HG02798 (cell line): Measurements from ENCODE around the gene WIPF1.
A peak's percentile ranks its signal among the peaks of the same experiment; 100 is the strongest.

Experiments used
- ATAC-seq: cut with Tn5 transposase; IDR thresholded peaks from one replicate; pipeline ENCODE4 v1.9.1; 2021; ENCODE audit warnings: mild to moderate bottlenecking; ENCODE audit not compliant: unreplicated experiment, poor library complexity

WIPF1 gene, protein sequence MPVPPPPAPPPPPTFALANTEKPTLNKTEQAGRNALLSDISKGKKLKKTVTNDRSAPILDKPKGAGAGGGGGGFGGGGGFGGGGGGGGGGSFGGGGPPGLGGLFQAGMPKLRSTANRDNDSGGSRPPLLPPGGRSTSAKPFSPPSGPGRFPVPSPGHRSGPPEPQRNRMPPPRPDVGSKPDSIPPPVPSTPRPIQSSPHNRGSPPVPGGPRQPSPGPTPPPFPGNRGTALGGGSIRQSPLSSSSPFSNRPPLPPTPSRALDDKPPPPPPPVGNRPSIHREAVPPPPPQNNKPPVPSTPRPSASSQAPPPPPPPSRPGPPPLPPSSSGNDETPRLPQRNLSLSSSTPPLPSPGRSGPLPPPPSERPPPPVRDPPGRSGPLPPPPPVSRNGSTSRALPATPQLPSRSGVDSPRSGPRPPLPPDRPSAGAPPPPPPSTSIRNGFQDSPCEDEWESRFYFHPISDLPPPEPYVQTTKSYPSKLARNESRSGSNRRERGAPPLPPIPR

DNA sequence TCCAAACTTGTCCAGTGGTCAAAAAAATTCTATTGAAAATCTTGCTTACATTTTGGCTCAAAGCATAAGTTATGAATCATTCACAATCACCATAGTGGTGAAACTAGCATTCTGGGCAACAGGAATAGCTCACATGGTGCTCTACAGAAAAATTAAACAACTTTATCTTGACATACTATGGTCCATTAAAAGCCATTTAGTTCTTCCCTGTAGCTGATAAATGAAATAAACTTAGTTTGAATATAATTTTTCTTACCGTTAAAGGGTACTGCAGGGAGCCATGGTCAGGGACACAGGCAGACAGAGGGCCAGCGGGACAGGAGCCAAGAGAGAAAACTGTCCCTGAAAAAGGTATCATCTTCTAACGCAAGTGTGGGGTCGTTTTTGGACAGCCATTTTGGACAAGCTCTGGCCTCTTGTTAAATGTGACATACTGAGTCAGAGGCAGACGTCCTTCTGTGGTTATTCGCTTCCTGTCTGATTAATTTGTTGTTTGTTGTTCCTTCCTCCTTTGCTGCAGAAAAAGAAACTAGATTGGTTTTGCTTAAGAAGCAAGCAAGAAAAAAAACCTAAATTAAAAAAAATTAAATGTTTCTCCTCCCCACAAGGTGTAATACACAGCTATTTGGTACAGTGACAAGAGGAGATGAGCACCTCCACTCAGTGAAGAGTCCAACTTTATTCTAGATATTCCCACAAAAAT lies at the start of gene WIPF1:
WIPF1 (minus strand) TSS at position 460 of the 703 bp plus-strand sequence. CDS start 12,231 bp downstream, outside the sequence.
- ATAC-seq: peak; percentile 57

DNA sequence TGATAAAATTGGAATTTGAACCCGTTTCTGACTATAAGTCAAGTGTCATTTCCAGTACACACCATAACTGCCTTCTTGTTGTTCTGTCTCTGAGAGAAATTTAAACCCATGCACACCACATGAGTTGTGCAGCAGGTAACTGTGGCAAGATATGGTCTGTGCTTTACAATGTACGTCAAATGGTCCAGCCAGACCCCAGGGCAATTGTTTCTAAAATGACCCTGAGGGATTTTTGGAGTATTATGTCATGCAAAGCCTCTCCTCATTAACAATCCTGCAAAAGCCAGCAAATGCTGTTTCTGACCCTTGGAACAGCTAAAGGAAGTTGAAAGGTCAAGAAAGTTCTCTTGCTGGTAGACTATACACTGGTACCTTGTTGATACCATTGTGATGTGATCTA lies 47.7 kb upstream of the WIPF1 start:
- ATAC-seq: no peak

DNA sequence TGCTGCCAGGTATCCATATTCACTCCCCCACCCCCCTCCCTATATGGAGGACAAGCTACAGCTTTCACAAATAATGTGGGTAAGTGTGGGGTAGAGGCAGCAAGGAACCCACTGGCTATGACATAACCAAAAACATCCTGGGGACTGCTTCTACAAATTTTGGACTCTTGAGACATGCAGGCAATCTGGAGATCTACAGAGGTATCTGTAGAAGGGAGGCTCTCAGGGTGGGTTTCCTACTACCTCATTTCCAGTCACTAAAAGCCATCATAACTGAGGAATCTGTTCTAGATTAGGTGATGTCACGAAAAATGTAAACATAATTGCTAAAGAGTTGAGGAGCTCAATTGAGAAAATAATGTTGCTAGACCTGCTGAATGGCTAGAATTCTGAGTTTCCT lies 46.8 kb upstream of the WIPF1 start:
- ATAC-seq: no peak

DNA sequence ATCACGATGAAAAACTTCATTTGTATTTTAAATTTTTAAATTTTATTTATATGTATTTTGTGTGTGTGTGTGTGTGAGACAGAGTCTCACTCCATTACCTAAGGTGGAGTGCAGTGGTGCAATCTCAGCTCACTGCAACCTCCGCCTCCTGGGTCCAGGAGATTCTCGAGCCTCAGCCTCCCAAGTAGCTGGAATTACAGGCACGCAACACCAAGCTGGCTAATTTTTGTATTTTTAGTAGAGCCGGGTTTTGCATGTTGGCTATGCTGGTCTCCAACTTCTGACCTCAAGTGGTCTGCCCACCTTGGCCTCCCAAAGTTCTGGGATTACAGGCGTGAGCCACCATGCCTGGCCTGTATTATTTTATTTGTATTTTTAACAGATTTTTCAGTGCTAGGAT lies 45.8 kb upstream of the WIPF1 start:
- ATAC-seq: no peak

DNA sequence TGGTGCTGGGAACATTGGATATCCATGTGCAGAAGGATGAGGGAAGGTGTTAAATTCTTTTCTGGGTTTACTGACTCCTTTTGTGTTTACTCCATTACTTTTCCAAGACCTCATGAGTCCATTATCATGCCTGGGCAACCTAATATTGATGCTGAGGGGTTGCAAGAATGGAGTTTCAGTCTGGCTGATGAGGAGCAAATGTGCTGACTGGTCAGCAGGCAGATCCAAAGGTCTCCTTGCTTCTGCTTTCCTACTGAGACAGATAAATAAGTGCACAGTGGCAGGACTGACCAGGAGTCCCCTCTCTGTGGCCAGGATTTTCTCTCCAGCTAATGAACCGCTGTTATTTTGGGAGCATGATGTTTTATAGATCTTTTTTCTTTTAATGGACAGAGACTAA lies 43.6 kb upstream of the WIPF1 start:
- ATAC-seq: no peak

DNA sequence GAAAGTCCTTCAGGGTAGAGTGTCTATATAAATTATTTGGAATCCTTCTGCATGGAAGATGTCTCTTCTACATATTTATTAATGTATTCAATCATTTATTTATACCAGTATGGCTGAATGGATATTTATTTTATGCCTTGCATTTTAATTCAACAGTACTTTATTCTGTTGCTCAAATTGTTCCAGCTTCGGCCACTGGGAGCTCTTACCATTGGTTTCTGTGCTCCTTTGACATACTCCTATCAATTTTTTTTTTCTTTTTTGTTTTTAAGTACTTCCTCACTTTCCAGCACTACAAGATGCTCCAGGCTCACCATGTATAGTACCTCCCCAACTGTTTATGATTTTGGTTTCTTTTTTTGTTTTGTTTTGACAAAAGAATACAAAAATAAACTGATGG lies 39.4 kb upstream of the WIPF1 start:
- ATAC-seq: no peak

DNA sequence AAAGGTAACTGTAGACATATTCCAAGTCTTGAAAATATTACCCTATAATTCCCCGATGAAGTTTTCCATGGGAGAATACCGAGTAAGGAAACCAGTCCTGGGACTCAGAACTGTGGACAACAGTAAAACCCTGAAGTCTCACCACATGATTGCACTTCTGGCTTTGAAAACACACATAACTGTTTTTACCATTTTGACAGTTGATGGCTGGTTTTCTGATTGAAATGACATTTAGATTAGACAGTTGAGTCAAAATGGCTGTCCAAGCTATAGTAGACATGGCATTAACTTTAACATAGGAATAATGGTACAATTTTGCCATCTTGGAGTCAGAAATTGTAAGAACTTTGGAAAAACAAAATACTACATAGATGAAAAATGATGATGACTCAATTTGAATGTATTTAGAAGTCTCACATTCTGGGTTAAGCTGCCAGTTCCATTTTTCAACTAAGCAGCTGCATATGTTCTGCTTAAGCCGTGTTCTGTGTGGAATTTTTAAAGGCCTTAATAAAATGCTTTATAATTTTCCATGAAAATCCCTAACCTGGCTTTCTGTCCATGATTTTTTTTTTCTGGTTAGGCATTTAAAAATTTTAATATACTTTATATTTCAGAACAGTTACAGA lies 38.3 kb upstream of the WIPF1 start:
- ATAC-seq: no peak

DNA sequence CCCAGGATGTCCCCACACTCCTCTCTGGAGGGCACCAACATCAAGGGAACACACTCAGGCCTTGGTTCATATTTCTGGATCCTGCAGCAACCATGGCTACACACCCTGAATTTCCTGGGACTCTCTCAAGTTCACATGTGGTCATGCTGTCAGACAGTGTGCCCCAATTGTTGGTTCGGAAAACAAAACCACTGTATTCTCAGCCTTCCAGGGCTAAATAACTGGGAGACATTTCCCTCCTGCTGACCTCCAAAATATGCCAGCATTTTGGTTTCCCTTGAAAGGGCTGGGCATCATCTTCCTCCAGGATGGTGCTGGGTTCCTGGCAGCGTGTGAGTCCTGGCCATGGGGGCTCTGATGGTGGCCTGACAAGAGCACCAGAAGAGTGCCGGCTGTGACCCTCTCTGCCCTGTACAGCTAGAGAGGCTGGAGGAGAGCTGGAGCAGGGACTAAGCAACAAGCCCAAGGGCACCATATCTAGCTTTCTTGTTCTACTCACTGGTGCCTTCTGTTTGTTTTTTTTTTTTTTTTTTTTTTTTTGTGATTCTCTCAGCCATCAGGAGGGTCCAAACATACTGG lies 37.5 kb upstream of the WIPF1 start:
- ATAC-seq: no peak

DNA sequence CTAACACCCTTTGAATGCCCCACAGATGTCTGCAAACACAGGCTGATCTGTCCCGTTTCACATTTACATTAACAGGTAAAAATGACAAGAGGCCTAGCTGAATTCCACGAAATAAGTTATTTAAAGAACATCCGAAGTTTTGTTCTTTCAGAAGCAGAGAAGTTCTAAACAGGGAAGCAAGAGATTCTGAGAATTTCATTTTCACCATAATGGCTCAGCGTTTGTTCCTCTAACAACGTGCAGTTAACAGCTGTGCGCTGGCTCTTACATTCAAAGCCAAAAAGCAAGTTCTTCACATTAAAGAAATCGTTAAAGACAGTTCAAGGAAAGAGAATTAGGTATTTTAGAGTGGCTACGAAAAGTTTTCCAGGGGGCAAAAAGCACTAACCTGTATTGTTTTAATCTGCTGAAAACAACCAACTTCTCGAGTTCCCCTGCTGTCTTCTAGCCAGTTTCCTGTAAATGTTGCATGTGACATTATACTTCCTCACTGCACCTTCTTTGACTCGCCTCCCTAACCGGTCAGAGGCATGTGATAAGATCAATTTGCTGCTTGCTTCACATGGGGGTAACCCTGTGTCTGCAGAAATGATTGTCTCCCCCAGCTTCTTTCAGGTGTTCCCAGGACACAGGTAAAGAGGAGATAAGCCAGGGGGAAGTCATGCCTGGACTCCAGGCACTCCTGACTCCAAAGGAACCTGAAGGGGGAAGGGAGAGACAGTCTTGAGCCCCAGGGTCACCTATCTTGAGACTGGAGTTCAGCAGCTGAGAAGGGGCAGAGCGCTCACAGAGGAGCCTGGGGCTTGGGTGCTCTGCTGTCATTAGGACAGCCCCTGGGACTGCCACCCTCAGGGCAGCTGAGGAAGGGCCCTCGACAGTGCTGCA lies 36.8 kb upstream of the WIPF1 start:
- ATAC-seq: peak; percentile 72

DNA sequence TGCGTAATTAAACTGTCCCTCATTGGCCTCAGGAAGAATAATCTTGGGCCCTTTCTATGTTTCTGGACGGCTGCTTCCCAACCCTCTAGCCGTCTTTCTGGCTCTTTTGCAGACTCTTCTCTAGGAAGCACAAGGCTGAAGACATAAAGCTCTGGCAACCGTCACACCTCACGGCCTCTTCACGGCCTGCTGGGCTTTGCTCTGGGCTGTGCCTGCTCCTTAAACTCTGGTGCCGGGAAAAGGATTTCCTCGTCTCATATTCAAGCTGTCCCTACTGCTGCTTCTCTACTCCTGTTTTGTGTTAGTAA lies 36.0 kb upstream of the WIPF1 start:
- no peak for ATAC-seq

DNA sequence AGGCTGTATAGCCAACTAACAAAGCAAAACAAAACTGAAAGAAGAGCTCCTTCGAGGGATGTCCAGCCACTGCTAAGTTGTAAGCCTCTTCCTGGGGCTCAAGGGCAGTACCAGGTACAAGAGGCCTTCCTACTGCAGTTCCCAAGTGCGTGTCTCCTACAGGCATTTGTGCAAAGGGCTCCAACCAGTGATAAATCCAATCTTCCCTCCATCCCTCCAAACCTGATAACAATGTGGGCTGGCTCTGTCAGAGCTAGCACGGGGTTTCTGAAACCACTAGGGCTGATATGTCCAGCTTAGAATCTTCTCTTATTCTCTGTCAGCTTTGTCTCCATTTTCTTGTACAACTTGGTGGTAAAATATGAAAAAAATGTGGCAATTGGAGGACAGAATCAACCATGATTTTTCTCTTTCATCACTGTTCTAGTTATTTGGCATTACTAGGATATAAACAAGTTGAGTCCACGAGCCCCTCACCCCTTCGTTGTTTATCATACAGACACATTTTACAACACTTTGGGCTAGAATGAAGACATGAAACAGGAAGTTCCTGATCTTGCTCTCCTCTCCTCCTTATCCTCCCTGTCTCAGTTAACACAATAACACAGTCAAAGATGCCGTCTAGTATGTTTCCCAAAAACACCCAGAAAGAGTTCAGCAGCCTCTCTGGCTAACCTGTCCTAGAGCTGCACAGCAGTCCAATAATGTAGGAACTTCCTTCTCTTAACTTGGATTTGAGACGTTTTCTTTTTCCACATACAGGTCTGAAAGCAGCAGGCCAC lies 35.4 kb upstream of the WIPF1 start:
- ATAC-seq: peak; percentile 48

DNA sequence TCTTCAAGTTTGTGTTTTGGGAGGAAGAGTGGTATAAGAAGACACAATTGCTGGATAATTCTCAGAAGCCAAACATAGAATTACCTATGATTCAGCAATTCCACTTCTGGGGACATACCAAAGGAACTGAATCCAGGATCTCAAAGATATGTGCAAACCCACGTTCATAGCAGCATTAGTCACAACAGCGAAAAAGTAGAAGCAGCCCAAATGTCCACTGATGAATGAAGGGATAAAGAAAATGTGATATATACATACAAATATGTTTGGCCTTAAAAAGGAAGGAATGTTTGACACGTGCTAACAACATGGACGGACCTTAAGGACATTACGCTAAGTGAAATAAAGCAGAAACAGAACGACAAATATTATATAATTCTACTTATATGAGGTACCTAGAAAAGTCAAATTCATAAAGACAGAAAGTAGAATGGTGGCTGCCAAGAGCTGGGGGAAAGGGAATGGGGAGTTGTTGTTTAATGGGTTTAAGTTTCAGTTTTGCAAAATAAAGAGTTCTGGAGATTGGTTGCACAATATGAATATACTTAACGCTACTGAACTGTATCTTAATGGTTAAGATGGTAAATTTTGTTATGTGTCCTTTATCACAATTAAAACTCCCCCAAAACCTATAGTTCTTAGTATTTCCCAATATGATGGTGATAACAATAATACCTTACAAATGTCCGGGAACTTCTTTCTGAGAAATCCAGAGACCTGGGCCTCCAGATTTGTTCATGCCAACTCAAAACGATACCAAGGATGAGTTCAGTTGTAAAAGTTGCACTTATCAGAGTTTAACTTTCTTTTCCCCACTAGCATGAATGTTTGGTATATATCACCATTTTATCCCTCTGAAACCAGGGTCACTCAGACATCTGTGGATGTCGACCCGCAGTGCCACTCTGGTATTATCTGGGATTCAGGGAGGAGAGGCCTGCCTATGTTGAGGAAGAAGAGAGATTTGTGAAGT lies 33.7 kb upstream of the WIPF1 start:
- no peak for ATAC-seq

DNA sequence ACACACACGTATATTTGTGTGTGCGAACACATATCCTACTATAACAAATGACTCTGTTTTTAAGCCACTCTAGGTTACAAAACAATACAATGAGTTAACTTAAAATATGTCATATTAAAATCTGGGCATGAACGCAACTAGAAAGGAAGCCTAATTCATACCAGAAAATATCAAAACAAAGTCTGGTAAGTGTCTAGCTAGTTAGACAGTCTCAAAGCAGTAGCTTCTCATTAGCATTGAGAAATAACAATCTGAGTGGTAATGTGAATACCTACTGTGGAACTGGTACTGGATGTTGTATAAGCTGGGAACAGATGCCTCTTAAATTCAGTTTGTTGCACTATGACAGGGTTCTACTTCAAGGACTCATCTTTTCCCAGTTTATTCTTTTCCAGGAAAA lies 32.5 kb upstream of the WIPF1 start:
- ATAC-seq: no peak

DNA sequence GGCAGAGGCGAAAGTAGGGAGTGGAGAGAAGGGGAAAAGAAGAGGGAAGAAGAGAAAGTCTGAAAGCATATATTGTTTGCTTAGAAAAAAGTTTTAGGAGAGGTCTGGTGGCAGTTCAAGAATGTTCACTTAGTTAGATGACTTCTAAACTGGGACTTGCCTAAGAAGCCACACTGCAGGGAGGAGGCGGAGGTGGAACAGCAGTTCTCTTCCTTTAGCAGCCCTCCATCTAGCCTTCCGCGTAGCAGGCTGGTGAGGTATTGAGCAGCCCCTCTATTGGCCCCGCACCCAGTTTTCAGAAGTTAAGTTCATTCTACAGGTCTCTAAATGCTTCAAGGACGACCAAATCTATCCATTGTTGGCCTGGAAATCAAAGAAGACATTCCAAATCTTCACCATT lies 31.9 kb upstream of the WIPF1 start:
- ATAC-seq: no peak

DNA sequence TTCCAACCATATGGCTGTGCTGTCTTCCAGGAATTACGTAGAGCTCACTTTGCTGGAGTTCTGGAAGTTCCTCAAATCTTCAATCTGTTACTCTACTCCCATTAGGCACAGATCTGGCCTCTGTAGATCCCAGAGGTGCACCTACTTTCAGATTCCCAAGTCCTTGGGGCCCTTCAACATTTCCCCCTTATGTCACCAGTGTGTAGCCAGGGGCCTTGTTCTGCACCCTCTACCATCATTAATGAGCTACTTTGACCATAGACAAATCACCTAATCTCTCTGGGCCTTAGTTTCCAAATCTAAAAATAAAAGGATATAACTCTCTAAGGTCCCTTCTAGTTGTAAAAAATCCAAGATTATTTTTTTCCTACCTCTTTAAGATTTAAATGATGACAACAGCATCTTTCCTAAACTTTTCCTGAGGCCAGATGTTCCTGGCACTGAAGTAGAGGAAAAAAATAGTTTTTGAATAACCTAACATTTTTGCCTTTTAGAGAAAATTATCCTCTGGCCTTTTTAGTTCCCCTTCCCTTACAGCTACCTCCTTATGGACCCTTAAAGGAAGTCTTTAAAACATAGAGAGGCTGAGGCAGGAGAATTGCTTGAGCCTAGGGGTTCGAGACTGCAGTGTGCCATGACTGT lies 31.0 kb upstream of the WIPF1 start:
- ATAC-seq: no peak

DNA sequence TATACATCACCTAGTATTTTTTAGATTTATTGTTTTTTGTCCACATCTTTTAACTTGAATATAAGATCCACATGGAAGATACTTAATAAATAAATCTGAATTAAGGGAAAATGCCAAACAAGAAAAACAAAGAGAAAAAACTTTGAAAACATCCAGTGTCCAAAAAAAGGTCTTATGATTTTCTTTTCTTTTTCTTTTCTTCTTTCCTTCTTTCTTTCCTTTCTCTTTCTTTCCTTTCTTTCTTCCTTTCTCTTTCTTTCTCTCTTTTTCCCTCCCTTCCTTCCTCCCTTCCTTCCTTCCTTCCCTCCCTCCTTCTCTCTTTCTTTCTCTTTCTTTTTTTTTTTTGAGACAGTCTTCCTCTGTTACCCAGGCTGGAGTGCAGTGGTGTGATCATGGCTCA lies 29.6 kb upstream of the WIPF1 start:
- ATAC-seq: no peak

DNA sequence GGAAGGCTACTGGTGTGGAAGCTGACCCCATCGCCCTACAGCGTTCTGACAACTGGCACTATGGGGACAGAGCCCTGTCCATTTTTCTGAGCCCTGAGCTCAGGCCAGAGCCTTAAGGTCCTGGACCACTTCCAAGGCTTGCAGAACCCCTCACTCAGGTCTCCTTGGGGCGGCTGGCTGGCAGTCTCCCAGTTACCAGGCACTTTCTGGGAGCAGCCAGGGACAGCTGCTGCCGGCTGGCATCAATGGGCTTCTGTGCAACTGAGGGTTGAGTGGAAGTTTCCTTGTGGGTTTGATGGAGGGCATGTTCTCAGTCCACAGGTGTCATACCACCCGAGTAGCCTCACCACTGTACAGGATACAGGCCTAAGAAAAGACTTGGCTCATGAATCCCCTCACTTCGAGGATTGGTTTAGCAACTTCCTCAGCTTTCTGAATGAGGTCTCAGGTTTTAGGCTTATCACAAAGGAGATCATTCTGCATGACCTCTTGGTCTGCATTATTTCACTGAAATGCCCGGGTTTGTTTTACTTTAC lies 27.4 kb upstream of the WIPF1 start:
- ATAC-seq: no peak
